AML-193 (cell line): ENCODE results near the gene TLE2.

Experiments used
- DNase-seq, 2 experiments: peaks; one replicate each; lab custom pipeline; 2025; lab: John Stamatoyannopoulos, UW

The TLE2 gene

GRCh38 chr19:3036119-3036976, 7.3 kb upstream of the TLE2 start:
- DNase-seq: peak; percentile 71 to 77

- peak; percentile 92 for DNase-seq
These were observed 6.5 kb upstream of the TLE2 start for GRCh38 chr19:3035542-3036118.

GRCh38 chr19:3034656-3035541, 5.8 kb upstream of the TLE2 start:
- peak; percentile 45 to 50 for DNase-seq

- DNase-seq: no peak
These were observed 5.3 kb upstream of the TLE2 start for GRCh38 chr19:3034406-3034655.

GRCh38 chr19:3033595-3034405, 4.7 kb upstream of the TLE2 start:
- DNase-seq: no peak

GRCh38 chr19:3031607-3031867, 2.5 kb upstream of the TLE2 start:
- no peak for DNase-seq

GRCh38 chr19:3028305-3029064, 595 bp downstream of the TLE2 start:
- DNase-seq: no peak

GRCh38 chr19:3027981-3028304, 1.1 kb downstream of the TLE2 start:
- no peak for DNase-seq

GRCh38 chr19:3027292-3027691, 1.8 kb downstream of the TLE2 start:
- no peak for DNase-seq

- no peak for DNase-seq
These were observed 2.3 kb downstream of the TLE2 start for GRCh38 chr19:3026768-3027167.

GRCh38 chr19:3025549-3025886, 3.6 kb downstream of the TLE2 start:
- no peak for DNase-seq

- DNase-seq: no peak
These were observed 4.1 kb downstream of the TLE2 start for GRCh38 chr19:3024870-3025548.

- no peak for DNase-seq
These were observed 4.6 kb downstream of the TLE2 start for GRCh38 chr19:3024509-3024869.

GRCh38 chr19:3020321-3020960, 8.6 kb downstream of the TLE2 start:
- DNase-seq: no peak

GRCh38 chr19:3019211-3019854, 9.7 kb downstream of the TLE2 start:
- DNase-seq: no peak

- no peak for DNase-seq
These were observed 11.2 kb downstream of the TLE2 start for GRCh38 chr19:3017923-3018322.

- DNase-seq: no peak
These were observed 13.7 kb downstream of the TLE2 start for GRCh38 chr19:3015126-3016057.

- DNase-seq: no peak
These were observed 14.9 kb downstream of the TLE2 start for GRCh38 chr19:3014135-3014534.

- no peak for DNase-seq
These were observed 15.8 kb downstream of the TLE2 start for GRCh38 chr19:3013263-3013725.
